Erythroblast (primary cell): ENCODE measurements around the gene PPP6R2.

Experiments
- DNase-seq, 2 experiments: peaks; one replicate each; lab custom pipeline; 2025; lab: John Stamatoyannopoulos, UW
- GATA1 ChIP-seq: IDR thresholded peaks from 2 replicates; pipeline ENCODE4 v1.6.1; 2011; ENCODE audit warnings: low read depth, mild to moderate bottlenecking, control low read depth, low read length, moderate library complexity
- POLR2A ChIP-seq: IDR thresholded peaks from 2 replicates; pipeline ENCODE4 v1.6.1; 2011; ENCODE audit warnings: mild to moderate bottlenecking, low read length

PPP6R2 gene

DNA sequence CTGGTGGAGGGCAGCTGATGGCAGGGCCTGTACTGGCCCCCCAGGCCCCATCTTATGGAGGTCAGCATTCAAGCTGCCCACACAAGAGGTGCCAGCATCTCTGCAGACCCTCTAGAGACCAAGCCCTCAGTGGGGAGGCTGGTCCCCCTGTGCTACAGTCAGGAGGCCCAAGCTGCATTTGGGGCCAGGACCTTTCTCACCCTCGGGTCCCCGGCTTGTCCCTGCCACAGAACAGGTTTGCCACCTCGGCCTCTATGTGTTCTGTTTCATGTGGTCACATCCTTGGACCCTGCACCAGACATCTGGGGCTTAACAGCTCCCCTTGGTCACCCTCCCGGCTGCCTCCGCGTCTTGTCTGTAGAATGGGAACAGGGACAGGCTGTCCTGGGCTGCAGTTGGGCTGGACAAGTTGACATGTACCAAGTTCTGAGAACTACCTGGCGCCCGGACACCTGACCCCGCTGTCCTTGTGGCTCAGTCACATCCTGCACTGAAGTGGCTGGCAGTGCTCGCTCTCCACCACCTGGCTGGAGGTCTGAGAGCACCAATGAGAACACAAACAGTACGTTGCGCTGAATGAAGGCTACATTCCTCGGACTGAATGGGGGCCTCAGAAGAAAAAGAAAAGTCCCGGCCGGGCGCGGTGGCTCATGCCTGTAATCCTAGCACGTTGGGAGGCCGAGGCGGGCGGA, 33.0 kb upstream of the PPP6R2 start:
- TF ChIP-seq GATA1 = no peak
- TF ChIP-seq POLR2A = no peak
- no peak for DNase-seq

GRCh38 chr22:50310949-50311444, 32.1 kb upstream of the PPP6R2 start:
- TF ChIP-seq POLR2A (no peak), GATA1 (no peak)

DNA sequence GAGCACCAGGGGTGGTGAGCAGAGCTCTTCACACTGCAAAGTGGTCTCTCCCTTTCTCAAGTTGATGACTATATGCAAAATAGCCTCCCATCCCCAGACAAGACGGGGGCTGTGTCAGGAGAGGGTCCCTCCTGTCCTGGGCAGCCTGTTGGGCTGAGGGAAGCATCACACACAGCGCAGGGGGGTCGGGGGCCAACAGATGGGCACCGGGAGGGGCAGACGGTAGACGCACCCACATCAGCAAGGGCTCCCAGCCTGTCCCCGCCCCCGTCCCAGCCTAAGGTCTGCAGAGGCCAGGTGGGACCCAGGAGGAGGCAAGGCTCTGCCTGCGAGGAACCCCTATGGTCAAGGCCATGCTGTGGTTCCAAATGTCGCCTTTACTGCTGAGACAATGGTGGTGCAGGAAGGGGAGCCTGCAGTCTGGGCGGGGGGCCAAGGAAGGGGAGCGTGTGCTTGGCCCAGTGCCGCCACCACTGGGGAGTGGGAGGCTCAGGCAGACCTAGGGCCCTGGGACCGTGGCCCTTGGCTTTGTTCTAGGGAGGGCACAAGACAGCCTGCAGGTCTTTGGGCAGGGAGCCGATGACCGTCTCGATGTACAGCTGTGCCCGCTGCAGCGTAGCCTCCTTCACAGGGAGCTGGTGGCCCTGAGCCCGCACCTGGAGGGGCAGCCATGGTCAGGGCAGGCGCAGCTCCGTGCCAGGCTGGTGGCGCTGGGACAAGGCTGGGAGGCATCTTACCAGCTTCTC, 31.3 kb upstream of the PPP6R2 start:
- TF ChIP-seq POLR2A = no peak
- no peak for TF ChIP-seq GATA1
- no peak for DNase-seq

More at GRCh38 chr22:50310949-50311444, 32.1 kb upstream of the PPP6R2 start:
- no peak for DNase-seq

GRCh38 chr22:50312371-50312770, 30.8 kb upstream of the PPP6R2 start:
- DNase-seq = no peak
- TF ChIP-seq POLR2A (no peak), GATA1 (no peak)

DNA sequence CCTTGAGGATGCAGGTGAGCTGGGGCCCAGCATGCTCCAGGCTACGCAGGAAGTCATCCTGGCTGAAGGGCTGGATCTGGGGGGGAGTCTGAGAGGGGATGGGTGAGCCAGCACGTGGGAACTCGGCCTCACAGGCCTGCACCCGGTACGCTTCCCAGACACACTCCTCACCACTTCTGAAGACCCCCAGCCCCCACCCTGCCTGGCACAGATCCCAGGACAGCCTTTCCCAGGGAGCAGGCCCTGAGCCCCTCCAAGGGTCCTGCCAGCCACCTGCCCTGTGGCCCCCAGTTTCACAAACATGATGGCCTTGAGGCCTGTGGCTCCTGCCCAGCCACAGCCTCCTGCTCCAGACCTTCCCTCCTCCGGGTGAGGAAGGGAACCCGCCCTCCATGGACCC, 30.1 kb upstream of the PPP6R2 start:
- TF ChIP-seq GATA1 (no peak), POLR2A (no peak)
- no peak for DNase-seq

DNA sequence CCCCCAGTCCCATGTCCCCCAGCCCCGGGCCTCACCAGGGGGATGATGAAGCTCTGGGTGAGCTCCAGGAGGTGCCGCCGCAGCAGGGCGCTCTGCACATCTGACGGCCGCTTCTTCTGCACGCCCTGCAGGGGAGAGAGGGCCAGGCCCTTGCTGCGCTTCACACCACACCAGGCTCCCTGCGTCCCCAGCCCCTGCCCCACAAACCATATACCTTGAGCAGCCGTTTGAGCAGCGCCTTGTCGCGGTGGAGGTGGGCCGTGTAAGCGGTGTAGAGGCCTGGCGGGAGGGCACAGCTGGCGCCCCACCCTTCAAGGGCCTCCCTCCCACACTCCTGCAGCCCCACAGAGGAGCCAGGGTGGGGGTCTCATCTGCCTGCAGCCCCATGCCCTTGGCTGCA, 29.5 kb upstream of the PPP6R2 start:
- no peak for TF ChIP-seq POLR2A
- no peak for TF ChIP-seq GATA1

GRCh38 chr22:50314081-50314454, 29.1 kb upstream of the PPP6R2 start:
- no peak for DNase-seq

More for the DNA sequence above, 29.5 kb upstream of the PPP6R2 start:
- DNase-seq = no peak

DNA sequence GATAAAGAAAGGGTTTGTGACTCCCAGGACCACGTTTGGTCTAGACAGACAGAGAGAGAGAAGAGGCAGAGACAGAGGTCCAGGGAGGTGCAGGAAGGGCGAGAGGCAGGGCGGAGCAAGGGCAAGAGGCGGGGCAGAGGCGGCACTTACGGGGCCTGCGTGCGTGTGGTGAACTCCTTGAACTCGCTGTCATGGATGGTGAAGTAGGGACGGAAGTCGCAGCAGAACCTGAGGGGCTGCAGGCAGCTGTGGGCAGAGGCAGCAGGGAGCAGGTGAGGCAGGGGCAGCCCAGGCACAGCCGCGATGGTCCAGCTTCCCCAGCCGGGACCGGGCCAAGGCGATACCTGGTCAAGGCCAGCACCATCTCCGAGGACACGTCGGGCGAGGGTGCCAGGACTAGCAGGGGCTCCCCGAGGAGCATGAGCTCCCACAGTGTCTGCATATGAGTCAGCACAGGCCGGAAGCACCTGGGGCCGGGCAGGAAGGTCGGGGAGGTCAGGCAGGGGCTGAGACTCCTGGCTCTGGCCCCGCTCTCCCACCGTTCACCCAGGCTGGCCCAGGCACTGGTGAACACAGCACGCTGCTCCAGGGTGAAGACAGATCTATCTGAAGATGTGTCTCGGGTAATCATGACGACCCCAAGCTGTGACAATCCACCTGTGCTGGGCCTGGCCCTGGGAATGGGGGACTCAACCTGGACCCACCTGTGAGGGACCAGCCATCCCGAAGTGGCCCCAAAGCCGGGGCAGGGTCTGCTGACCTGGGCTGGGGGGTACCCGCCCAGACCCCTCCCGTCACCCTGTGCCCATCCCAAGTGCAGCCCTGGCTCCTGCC, 28.5 kb upstream of the PPP6R2 start:
- peak; percentile 47 to 50 for DNase-seq
- TF ChIP-seq GATA1 = no peak
- TF ChIP-seq POLR2A = no peak

More at GRCh38 chr22:50314081-50314454, 29.1 kb upstream of the PPP6R2 start:
- TF ChIP-seq GATA1 (no peak), POLR2A (no peak)

- TF ChIP-seq GATA1 (no peak), POLR2A (no peak)
- no peak for DNase-seq
These were observed 27.6 kb upstream of the PPP6R2 start for GRCh38 chr22:50315289-50316113.

DNA sequence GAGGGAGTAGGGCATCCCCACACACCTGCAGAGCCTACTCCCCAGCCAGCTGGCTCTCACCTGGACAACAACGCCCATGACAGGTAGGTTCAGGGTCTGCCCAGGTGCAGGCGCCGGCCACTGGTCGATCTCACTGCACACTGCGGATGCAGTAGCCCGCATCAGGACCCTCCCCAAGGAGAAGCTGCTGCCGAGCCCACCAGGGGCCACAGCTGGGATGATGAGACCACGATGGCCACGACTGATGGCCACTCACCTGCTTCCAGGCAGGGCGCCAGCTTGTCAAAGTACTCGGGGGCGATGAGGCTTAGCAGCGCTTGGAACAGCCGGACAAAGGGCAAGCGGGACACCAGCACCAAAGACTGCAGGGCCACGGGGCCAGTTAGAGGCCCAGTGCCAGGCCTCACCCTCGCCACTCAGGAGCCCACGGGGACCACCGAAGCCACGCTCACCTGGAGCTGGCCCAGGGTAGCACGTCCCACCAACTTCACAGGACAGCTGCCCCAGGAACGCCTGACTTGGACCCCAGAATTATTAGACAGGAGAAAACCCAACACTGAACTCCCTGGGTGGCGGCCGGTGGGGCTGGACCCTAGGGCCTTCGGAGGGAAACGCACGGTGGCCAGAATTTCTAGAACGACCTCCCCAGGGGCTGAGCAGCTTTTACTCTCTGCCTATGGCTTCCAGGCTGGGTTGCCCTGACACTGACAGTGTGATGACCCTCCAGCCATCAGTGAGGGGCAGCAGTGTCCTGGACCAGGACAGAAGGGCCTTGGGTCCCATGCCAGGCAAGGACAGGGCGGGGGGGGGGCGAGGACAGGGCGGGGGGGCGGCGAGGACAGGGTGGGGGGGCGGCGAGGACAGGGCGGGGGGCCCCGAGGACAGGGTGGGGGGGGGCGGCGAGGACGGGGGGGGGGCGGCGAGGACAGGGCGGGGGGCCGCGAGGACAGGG, 26.7 kb upstream of the PPP6R2 start:
- TF ChIP-seq POLR2A = no peak
- no peak for TF ChIP-seq GATA1
- DNase-seq = no peak

DNA sequence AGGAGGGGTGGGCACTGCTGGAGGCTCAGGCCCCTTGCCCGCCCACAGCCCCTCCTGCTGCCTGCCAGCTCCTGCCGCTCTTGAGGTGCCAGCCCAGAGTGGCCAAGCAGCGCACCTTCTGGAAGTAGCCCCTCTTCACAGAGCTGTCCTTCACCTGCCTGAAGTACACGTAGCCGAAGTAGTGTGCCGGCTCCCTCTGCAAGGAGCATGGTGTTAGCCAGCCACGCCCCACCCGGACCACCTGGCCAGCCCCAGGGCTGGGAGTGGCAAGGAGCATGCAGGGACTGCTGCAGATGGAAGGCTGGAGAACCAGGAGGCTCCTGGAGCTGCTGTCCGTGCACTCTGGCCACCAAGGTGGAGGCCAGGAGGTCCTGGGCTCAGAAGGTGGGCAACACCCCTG, 25.9 kb upstream of the PPP6R2 start:
- no peak for TF ChIP-seq GATA1
- TF ChIP-seq POLR2A = no peak
- no peak for DNase-seq

GRCh38 chr22:50317674-50318073, 25.5 kb upstream of the PPP6R2 start:
- no peak for TF ChIP-seq GATA1
- no peak for TF ChIP-seq POLR2A

GRCh38 chr22:50318356-50318697, 24.8 kb upstream of the PPP6R2 start:
- TF ChIP-seq POLR2A (no peak), GATA1 (no peak)
- DNase-seq = no peak

More at GRCh38 chr22:50317674-50318073, 25.5 kb upstream of the PPP6R2 start:
- DNase-seq = no peak
